GM18907 (cell line): ENCODE measurements around the gene CCNC.

Experiments
- ATAC-seq: cut with Tn5 transposase; IDR thresholded peaks from one replicate; pipeline ENCODE4 v1.9.1; 2021; ENCODE audit warnings: mild to moderate bottlenecking, moderate library complexity; ENCODE audit not compliant: unreplicated experiment

CCNC gene

DNA sequence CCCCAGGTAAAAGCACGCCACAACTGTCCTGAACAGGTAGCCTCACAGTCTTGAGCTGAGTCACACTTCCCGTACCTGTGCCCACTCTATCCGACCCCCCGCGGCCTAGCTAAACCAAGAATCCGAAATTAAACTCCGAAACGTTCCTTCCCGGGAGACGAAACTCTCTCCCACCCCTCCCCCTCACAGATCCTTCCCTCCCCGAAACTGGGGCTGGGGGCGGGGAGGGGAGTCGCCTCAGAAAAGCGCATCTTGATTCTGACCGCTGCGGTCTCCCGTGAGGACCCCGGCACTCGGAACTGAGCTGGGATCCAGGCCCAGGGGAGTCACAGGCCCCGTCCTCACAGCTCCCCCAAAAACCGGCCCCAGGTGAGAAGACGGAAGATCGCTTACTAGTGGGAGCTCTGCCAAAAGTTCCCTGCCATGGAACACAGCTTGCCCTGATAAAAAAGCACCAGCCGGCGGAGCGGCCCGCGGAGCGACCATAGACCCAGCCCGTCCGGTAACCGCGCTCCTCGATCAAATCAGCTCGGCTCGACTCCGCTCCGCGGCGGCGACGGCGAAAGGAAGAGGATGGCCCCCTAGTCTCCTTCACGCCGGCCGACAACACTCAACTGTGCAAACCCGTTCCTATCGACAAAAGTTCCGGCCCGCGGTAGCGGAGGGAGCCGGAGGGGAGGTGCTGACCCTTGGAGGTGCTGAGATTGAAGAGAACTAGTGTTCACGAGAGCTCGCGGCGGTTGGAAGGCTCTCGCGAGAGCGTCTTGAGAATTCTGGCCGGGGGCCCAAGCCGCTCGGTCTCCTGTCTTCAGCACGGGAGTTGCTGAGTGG lies at the start of gene CCNC:
CCNC (minus strand) TSS at position 558 of the 831 bp plus-strand sequence; CDS start at position 425, 133 bp downstream.
- ATAC-seq, result peak; percentile 99

DNA sequence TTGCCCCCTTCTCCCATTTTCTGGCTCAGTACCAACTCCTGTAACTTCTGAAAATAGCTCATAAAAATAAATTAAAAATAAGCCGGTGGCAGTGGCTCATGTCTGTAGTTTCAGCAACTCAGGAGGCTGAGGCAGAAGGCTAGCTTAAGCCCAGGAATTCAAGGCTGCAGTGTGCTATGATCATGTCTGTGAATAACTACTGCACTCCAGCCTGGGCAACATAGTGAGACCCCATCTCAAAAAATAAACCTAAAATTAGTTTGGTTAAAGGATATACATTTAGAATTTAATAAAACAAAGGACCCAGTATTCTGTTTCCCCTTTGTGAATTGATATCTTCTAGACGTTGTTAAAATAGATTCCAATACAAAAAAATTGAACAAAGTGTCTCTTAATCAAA lies 48.7 kb upstream of the CCNC start:
- no peak for ATAC-seq

DNA sequence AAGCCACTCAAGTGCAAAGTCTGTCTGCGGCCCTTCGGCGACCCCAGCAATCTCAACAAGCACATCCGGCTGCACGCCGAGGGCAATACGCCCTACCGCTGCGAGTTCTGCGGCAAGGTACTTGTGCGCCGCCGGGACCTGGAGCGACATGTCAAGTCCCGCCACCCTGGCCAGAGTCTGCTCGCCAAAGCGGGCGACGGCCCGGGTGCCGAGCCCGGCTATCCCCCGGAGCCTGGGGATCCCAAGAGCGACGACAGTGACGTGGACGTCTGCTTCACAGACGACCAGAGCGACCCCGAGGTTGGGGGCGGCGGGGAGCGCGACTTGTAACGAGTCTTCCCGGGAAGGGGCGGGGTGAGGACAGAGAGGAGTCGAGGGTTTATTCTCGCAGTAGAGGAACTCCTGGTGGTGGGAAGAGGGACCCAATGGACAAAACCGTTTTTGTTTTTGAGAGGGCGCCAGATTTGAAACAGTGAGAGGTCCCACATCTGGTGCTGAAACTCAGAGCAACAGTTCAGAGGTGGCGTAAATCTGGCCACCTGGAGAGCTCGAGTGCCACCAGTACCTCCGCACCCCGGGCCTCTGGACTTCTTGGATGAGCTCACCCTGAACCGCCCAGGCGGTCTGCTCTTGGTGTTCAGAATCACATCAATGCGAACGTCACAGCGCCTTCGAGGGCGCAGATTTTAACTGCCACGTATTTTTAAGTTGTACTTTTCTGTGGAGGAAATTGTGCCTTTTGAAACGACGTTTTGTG lies 46.1 kb upstream of the CCNC start:
- ATAC-seq, result peak; percentile 24

DNA sequence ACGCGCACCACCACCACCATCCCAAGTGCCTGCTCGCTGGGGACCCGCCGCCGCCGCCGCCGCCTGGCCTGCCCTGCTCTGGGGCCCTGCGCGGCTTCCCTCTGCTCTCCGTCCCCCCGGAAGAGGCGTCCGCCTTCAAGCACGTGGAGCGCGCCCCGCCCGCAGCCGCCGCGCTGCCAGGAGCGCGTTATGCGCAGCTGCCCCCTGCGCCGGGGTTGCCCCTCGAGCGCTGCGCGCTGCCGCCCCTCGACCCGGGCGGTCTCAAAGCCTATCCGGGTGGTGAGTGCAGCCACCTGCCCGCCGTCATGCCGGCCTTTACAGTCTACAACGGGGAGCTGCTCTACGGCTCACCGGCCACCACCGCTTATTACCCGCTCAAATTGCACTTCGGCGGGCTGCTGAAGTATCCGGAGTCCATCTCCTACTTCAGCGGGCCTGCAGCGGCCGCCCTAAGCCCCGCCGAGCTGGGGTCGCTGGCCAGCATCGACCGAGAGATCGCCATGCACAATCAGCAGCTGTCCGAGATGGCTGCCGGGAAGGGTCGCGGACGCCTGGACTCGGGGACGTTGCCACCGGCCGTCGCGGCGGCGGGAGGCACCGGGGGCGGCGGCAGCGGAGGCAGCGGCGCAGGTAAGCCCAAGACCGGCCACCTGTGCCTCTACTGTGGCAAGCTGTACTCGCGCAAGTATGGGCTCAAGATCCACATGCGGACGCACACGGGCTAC lies 45.4 kb upstream of the CCNC start:
- peak; percentile 67 for ATAC-seq

DNA sequence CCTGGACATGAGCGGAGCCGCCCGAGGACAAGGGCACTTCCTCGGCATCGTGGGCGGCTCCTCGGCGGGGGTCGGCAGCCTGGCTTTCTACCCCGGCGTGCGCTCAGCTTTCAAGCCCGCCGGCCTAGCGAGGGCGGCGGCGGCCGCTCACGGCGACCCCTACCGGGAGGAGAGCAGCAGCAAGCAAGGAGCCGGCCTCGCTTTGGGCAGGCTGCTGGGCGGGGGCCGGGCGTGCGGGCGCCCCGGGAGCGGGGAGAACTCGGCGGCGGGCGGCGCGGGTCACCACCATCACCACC lies 44.9 kb upstream of the CCNC start:
- ATAC-seq, result peak; percentile 63

- peak; percentile 10 for ATAC-seq
Measured at GRCh38 chr6:99612551-99613408, 44.3 kb upstream of the CCNC start.

DNA sequence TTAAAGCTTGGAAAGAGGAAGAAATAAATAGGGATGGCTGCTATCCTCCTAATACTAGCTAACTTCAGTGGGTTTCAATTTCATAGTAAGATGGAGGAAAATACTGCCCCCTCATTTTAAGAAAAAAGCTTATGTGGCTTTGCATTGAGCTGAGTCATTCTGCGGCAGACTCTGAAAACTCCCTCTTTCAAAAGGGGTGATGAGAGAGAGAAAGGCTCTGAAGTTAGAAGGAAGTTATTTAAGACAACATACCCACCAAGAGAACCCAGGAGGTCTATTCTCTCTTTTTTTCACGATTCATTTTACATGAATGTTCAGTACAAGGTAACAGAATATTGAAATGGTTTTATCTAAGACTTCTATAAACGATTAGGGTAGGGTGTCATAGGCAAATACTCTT lies 42.7 kb upstream of the CCNC start:
- ATAC-seq, result peak; percentile 66

GRCh38 chr6:99609905-99610489 lies 41.5 kb upstream of the CCNC start:
- ATAC-seq, result no peak

DNA sequence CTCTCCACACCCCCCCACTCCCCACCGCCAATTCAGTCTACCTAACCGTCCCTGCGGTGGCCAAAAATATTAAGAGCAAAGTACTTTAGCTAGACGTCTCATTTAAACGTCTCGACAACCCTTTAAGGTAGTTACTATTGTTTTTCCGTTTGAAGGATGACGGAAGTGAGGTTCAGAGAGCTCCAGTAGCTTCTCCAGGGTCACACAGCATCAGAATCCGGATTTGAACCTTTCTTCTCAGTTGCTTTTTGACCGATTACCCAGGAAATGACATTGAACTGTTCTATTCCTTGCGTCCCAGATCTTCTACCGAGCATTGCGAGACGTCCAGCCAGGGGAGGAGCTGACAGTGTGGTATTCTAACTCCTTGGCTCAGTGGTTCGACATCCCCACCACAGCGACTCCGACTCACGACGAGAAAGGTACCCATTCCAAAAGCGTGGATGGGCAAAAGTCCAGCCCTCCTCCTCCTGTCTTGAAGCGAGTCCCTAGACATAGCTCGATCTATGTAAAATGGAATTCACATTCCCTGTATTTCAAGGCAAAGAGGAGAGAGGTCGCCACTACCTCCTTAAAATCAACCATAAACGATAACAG lies 40.5 kb upstream of the CCNC start:
- no peak for ATAC-seq

- ATAC-seq, result no peak
Measured at GRCh38 chr6:99608059-99608885, 39.8 kb upstream of the CCNC start.

DNA sequence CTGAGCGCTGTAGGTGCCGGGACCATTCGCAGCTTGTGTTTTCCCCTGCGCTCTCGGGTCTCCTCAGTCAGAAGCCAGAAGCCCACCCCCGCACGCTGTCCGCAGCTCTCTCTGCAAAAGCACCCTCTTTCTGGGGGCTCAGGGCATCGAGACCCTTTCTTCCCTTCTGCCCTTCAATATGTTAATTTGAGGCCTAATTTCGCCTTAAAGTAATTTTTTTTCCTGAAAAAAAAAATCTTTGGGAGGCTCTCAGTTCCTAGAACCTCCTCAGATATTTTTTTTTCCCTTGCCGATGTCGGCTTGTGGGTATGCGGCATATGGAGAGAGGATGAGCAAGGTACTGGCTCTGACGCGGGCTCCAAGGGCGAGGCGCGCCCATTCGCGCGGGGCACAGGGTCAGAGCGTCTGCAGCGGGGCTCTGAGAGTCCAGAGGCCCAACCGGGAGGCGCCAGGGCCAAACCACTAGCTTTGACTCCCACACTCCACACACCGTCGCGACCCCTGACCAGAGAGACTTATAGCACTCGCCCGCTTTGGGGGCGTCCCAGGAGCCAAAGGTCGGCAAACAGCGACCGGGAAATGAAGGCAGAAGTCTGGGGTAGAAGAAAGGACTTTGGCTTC lies 39.1 kb upstream of the CCNC start:
- ATAC-seq, result no peak

- no peak for ATAC-seq
Measured at GRCh38 chr6:99606656-99607415, 38.4 kb upstream of the CCNC start, which contains the start of gene PRDM13. Gene PRDM13 (plus strand): TSS chr6:99606833. CDS start chr6:99607035, 202 bp downstream.

- ATAC-seq, result no peak
Measured at GRCh38 chr6:99605911-99606655, 37.6 kb upstream of the CCNC start.

DNA sequence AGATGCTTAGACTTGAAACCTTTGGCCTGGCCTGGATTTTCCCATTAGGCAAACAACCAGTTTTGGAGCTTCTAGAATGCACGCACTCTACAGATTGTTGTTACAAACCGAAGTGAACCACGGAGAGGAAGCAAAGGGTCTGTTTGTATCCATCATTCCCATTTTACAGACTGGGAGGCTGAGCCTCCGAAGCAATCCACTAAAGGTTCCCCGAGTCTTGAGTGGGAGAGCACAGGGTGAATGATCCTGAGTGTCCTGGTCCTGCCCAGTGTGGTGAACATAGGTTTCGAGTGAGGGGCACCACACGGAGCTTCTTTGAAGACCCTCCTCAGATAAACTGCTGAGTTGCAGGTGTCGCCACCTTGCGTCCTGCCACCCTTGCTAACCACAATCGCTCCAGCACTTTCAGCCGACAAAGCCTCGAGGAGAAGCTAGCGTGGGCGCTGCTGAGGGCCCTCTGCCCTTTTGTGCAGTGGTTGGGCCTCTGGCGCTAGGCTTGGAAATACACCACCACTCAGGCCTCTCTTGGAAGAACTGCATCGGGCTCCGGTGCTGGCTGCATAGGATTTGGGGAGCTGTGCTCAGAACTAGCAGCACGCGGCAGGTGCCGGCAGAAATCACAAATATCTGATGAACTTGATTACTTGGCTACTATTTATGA lies 36.7 kb upstream of the CCNC start:
- no peak for ATAC-seq

- no peak for ATAC-seq
Measured at GRCh38 chr6:99604166-99605073, 36.0 kb upstream of the CCNC start.
